ENCODE results near the gene ZFP36L1.
A peak's percentile ranks its signal among the peaks of the same experiment; 100 is the strongest.

Gene ZFP36L1

DNA sequence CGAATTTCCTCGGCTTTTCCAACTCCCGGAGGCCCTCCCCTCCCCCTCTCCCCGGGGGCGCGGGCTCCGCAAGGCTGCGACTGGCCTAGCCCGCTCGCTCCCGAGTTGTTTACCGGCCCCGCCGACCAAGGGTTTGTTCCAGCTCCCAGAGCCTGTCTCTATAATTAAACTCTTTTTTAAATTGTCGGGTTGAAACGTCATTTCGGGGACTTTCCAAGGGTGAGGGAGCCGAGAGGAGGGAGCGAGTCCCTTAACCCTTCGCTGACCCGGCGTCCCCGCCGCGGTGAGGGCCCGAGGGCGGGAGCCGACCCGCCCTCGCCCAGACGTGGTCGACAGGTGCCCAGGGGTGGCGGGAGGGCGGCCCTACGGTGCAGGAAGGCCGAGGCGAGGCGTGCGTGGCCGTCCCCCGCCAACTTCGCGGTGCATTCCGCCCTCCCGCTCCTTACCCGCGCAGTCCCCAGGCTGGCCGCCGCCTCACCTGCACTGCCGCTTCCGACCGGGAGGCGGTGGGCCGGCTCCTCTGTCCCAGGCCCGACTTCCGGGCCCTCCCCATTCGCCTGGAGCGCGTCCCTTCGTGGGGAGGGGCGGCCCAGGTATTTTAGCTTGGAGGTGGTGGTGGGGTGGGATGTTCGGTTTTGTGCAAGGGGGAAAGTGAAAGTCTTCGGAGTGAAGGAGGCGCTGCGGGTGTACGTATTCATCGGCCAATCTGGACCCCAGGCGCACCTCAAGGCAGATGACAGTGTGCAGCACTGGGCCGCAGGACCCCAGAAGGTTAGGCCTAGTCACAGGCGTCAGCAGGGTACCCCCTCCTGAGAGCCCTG is 2.9 kb upstream of the ZFP36L1 start:
- peak; percentile 82 for DNase-seq (ENCODE audit: low spot score)

DNA sequence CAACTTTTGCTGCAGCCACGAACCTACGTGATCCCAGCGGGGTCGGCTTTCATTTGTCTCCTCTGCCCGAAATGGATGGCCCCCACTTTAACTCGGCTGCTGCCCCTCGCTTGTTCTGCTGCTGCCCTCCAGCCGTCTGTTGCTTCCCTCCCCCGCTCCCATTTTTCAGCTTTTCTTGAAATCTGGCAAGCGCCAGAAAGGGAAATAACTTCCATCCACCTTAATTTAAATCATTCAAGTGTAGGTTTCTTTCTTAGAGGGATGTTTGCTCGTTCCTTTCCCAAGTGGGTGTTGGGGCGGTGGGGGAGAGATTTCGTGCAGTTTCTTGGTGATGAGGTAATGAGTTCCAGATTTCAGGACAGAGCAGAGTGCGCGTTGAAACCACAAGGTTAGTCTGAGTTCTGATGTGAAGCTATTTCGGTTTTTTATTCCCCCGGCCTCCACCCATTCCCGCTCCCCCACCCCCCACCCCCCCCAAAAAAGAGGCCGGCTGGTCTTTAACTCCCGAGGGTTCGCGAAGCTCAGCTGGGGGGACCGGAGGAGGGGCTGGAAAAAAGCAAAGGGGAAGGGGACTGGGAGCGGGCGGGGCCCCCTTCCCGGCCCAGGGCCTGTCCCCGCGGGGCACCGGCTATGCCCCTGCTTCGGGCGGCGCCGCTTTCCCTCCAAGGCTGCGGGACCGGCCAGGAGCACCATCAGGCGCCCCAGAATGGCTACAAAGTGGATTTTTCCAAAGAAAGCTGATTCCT is 2.2 kb upstream of the ZFP36L1 start:
- DNase-seq (ENCODE audit: low spot score) = peak; percentile 30

DNA sequence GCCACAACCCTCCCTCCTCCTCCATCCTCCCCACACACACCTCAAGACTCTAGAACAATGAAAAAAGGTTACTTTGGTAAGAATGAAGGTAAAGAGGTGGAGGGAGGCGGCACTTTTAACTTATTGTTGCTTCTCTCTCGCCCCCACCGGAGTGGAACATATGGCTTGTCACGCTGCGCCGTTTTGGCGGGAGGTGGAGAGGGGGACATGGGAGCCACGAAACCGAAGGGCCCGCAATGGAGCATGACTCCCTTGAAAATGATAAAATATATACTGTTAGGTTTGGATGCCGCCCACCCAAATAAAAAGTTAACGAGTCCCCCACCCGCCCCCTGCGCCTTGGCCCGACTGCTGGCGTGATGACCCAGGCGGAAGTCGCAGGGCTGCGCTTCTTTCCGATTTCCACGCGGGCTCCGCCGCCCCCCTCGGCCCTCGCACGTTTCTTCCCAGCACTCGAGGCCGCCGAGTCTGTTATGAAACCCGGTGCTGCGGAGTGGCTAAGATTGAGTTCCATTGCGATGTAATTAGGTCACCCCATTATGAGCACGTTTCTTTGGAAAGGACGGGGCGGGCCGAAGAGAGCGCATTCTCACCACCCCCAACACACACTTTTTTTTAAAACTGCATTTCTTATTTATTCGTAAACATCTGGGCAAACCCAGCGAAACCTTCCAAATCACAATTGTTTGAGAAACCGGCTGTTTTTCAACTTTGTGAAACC is 1.4 kb upstream of the ZFP36L1 start:
- peak; percentile 45 for DNase-seq (ENCODE audit: low spot score)

DNA sequence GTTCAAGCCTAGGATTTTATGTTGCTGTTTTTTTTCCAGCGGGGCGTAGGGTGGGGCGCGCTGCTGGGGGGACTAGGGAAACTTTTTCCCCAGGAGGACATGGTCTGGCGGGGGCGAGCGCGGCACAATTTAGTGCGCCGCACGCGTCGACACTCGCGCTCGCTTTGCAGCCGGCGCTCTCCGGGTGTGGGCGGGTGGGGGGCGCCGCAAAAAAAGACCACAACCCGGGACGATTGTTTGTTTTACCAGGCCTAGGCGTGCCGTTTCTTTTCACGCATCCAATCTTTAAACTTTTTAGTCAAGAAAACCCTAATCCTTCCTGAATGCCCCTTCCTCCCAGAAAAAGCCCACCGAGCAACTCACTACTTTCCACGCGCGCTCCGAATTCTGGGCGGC is 865 bp upstream of the ZFP36L1 start:
- peak; percentile 36 for DNase-seq (ENCODE audit: low spot score)

DNA sequence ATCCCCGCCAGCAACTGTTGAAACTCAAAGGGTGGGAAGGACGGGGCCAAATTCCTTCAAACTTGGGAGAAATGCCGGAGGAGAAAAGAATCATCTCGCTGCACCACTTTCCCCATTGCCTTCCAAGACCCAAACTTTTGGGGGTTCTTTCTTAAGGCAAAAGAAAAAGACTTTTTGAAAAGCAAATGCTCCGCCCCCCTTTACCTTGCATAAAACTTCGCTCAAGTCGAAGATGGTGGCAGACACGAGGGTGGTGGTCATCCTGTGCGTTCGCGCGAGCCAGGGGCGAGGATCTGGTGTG is 239 bp downstream of the ZFP36L1 start:
- DNase-seq (ENCODE audit: low spot score) = no peak

DNA sequence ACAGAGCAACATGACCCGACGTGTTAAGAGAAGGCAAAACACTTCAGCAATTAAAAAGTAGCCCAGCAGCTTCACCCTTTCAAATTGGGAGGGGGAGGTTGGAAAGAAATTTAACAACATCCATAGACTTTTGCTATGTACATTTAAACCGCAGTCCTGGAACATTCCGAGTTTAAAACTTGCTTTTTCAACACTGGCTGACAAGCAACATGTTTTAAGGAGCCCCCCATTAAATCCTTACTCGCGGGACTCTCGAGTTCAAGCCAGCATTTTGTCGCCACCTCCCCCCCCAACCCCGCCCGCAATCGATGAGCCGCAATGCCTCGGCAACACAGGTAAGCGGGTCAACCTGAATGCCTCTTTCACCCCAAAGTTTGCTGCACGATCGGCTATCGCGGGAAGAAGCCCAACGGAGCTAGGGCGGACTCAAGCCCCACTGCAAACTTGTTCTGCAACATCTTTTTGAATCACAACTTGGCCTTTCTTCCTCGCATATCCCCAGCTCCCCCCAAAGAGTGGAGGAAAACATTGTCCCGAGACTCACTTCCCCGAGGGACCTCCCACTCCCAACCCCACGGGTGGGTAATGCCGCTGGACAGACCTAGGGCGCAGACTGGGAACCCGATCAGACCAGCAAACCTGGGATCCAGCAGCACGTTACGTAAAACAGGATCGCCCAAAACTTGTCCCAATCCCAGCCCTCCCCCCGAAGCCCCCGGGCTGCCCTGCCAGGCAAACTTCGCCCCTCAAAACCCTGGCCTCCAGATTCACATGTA is 777 bp downstream of the ZFP36L1 start:
- DNase-seq (ENCODE audit: low spot score) = peak; percentile 35

DNA sequence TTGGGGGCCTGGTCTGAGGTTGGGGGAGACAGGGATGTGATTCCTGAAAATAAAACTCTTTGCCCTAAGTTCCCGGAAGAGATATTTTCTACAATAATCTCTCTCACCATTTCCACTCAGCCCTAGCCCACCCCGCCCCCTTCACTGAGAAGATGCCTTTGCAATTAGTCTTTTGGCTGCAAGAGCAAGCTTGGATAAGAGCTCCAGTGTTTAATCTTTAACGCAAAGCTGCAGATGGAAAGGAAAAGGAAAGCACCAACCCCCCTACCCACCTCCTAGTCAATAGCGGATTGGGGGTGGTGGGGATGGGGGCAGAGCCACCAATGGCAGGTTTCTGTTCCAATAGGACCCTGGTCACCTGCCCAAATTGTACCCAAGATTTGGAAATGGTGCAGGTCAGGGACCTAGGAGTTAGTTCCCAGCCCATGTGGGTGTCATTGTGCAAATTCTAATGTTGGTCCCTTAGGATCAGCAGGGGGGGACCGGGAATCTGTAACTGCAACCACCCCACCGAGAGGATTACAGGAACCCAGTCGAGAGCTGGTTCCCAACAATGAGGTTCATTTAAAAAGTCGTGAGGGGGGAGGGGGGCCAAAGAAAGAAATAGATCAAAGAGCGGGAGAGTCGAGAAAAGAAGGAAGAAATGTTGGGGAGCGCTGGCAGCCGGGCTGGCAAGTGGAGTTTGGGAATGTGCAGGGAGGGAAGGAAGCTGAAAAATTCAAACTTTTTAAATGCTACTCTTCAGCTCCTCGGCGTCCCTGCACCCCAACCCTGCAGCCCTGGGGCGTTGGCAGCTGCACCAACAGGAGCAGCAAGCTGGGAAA is 1.6 kb downstream of the ZFP36L1 start:
- peak; percentile 14 for DNase-seq (ENCODE audit: low spot score)

DNA sequence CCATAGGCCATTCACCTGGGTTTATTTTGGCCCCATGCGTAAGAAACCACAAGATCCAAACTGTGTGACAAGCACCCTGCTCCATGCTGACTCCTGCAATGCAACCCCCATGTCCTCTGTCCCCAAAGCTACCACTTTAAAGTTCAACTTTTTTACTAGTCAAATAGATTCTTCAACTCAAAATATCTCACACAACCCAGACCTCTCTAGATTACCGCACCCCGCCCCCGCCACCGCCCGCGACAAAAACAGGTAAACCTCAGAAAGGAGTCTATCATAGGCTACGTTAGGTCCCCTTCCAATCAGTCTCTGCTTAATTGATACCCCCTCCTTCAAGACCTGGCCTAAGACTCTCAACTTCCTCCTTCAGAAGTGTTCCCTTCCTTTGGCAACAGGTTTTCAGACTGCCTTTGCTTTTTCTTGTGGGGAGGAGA is 2.2 kb downstream of the ZFP36L1 start:
- no peak for DNase-seq (ENCODE audit: low spot score)

DNA sequence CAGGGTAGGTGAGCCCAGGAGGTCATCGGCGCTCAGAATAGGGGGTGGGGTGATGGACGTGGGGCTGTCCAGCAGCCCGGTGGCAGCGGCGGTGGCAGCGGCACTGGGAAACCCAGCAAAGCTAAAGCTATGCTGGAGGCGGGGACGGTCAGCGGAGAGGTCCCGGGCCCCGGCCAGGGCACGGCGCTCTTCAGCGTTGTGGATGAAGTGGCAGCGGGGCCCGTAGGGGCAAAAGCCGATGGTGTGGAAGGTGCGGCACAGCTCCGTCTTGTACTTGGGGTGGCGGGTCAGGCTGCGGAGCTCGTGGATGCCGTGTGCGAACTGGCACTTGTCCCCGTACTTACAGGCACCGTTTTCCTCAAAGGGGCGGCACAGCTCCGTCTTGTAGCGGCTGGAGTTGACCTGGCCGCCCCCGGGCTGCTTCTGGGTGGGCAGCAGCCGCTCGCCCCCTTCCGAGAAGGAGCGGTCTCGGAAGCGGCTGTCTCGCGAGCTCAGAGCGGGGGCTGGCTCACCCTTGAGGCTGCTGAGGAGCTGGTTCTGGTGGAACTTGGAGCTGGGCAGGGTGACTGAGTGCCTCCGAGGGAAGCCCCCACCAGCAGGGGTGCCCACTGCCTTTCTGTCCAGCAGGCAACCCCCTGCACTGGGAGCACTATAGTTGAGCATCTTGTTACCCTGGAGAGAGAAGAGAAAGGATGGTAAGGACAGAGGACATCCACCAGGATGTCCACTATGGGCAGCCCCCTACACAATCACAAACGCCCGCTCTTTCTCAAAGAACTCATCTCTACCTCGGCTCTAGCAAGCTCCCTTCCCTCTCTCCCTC is 2.8 kb downstream of the ZFP36L1 start:
- DNase-seq (ENCODE audit: low spot score) = peak; percentile 18

DNA sequence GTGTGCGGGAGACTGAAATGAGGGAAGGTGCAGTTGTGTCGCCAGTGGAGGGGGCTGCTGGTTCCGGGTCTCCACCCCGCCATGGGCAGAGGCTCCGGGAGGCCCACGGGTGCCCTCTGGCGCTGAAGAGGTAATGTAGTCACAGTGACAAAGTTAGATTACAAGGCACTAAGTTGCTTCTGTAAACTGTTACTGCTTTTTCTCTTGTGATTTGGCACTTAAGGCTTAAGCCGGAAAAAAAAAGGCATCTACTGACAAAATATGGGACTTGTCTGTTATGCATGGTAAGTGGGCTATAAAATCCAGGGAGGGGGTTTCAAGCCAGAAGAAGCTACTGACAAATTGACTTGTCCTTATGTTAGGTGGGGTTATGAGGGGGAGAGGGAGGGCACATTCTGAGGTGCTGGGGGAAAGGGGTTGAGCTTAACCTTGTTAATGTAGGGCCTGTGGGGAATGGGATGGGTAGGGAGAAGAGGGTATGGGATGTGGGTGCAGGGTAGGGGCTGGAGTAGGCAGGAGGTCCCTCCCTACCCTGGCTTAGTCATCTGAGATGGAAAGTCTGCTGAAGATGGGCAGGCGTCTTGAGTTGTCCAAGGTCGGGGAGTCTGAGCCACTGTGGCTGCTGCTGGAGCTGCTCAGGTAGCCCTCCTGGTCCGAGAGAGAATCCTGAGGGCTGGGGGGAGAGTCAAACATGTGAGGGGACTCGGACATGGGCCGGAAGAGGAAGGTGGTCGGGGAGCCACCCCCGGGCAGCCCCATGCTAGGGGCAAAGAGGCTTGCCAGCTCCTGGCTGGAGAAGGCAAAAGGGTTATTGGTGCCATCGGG is 3.7 kb downstream of the ZFP36L1 start:
- peak; percentile 88 for DNase-seq (ENCODE audit: low spot score)

DNA sequence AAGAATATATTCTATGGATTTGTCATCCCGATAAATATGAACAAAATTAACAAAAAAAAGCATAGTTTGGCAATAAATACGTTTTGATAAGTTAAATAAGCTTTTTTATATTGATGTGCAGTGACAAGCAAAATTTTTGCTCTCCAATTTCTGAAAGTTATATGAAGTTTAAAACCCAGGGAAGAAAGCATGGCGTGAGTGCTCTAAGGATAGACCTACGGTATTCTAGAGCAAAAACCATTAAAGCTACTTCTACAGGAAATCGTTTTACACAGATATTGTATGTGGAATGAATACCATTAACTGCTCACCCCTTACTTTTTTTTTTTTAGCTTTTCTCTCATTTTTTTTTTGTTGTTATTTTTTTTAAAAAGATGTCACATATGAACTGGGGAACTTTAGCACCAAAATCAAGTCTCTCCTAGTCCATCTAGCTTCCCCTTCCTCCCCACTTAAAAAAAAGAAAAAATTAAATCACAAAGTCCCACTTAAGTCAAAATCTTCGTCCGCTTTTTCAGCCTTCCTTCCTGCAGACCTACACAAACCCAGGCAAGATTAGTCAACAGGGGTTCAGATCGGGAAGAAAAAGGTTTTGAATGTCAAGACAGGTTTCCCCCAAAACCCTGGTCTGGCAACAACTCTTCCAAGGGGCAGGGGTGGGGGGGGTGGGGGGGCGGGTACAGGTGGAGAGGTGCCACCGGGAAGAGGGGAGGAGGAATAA is 4.4 kb downstream of the ZFP36L1 start:
- no peak for DNase-seq (ENCODE audit: low spot score)

DNA sequence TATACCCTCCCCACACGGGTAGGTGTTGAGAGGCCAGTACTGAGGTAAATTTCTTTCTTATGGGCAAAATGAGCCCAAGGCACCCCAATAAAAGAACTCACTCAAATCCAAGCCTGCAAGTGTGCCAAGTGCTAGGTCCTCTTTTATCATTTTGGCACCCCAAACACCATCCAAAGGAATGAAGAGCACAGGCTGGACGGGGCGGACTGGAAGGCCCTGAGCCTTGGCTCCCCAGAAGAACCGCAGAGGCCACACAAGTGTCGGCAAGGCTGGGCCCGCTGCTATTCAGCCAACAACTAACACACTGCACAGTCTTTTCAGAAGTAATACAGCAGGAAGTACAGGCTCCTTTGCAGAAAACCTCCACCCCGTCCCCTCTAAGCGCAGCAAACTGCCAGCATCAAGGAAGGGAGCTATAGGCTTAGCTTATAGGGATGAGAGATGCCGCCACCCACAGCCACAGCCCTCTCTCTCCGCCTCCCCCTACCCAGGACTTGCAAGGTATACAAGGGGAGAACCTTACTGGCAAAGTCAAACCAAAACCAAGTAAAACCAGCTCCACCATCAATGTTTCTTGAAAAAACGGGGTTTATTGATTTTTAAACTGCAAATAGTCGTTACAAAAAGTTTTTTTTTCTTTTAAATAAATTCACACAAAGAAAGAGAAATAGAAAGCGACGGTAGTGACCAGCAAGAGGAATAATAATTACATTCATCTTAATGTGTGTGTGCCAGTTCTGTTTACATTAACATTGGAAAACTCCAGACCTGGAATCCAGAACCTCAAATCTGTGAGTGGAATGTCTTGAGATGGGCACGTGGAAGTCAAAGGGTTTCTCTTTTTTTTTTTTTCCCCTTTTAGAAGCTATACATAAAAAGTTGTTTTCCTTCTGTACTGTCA is 5.5 kb downstream of the ZFP36L1 start:
- DNase-seq (ENCODE audit: low spot score) = peak; percentile 11

DNA sequence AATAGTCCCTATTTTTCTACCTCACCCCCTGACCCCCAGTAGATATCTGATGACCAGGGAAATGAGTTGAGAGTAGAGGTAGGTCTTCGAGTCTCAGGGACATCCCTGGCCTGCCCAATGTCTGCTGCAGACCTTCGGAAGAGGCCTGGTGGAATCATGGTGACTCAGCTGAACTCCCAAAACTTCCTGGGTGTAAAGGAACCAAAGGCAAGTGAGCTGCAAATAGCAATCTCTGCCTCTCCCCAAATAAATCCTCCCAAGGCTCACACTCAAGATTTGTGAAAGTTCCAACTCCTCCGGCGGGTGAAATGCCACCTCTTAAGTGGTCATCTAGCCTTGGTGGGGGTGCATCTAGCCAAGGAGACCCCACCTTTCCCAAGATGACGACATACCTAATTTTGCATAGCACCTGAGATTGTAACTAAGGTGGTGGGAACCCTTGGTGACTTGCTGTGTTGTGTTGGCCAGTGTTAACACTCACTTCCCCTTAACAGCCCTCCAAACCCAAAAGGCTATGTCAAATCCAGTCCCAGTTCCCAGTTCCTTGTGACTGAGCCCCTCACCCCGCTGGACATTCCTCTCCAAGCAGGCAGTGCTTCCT is 6.3 kb downstream of the ZFP36L1 start:
- peak; percentile 3 for DNase-seq (ENCODE audit: low spot score)

DNA sequence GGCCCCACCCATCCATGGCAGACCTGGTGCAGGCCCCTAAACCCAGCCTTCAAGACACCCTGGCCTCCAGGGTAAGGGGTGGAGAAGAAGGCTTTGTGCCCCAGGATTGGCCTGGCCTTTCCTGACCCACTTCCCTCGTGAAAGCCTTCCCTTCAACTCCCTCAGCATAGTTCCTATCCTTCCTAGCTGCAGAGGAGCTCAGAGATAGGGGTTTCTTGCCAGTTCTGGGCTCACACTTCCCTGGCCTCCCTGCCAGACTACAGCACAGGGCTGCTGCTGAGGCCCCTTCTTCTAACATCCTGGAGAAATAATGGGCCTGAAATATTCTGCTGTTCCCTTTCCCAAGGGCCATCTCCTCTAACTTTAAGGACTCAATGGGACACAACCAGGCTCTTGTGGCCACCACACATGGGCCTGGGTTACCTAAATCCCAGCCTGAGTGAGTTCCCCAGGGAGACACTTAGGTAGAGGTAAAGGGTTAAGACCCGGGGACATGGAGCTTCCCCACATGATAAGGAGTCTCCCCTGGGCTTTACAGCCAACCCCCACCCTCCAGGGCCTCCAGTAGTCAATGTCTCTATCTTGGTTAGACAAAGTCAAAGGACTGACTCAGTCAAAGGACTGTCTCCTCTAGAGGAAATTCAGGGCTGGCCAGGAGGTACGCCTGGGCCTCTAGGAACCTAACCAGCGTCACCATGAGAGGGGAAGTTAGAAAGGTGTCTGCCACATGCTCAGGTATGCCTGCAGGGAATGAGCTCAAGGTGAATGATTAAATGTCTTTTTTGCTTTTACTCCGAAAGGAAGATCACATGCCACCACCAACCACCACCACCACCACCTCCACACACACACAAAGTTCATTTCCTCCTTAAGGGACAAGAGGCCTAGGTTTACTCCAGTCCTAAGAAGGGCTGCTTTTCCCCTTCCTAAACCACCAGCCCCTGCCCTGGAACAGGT is 7.1 kb downstream of the ZFP36L1 start:
- DNase-seq (ENCODE audit: low spot score) = peak; percentile 8

DNA sequence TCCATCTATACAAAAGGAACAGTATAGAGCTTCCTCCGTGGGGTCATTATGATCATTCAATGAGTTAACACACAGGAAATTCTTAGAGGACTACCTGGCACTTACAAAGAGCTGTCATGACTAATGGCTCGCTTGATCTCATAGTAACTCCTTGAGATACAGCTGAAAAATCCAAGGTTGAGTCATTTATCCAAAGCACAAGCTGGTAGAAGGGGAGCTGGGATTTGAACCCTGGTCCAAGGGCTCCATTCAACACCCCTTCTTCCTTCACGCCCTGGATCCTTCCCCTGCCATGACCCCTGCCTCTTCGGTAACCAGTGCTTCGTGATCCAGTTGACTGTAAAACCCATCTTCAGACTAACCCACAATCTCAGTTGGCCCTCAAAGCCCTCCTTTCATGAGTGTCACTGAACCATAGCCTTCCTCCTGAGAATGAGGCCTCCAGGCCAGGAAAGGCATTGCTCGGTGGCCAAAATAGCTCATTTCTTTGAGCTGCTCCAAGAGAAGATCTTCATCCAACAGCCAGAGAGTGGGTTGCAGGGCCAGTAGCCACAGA is 7.8 kb downstream of the ZFP36L1 start:
- DNase-seq (ENCODE audit: low spot score) = peak; percentile 1
